NT2/D1 (cell line): Measurements from ENCODE around the gene INSIG2.
A peak's percentile ranks its signal among the peaks of the same experiment; 100 is the strongest.

Experiments
- DNase-seq: peaks from one replicate; pipeline ENCODE4 v3.0.0-alpha.2; 2011; ENCODE audit warnings: low read depth, low spot score
- H3K27me3 ChIP-seq: 2 replicates; pipeline ENCODE4 v1.6.0; 2011; ENCODE audit warnings: mild to moderate bottlenecking; ENCODE audit not compliant: insufficient read length, insufficient read depth
- H3K36me3 ChIP-seq: 2 replicates; pipeline ENCODE4 v1.6.1; 2011; ENCODE audit warnings: mild to moderate bottlenecking, low read length, mixed read lengths; ENCODE audit not compliant: insufficient read depth, insufficient read length
- H3K4me1 ChIP-seq: 2 replicates; pipeline ENCODE4 v1.5.1; 2011; ENCODE audit not compliant: insufficient read depth, insufficient read length
- H3K4me3 ChIP-seq: 2 replicates; pipeline ENCODE4 v1.5.1; 2011; ENCODE audit warnings: low read depth; ENCODE audit not compliant: insufficient read length
- H3K9ac ChIP-seq: 2 replicates; pipeline ENCODE4 v1.6.0; 2011; ENCODE audit warnings: low read depth; ENCODE audit not compliant: insufficient read length
- H3K9me3 ChIP-seq: 2 replicates; pipeline ENCODE4 v1.5.1; 2011; ENCODE audit warnings: mild to moderate bottlenecking, low read length; ENCODE audit not compliant: insufficient read depth
- SUZ12 ChIP-seq: IDR thresholded peaks from 2 replicates; pipeline ENCODE4 v1.6.1; 2011; ENCODE audit not compliant: insufficient read length, insufficient read depth; ENCODE audit errors: extremely low read depth
- YY1 ChIP-seq: IDR thresholded peaks from 2 replicates; pipeline ENCODE4 v1.6.1; 2011; ENCODE audit not compliant: insufficient read length, insufficient read depth
- ZNF274 ChIP-seq: IDR thresholded peaks from 2 replicates; pipeline ENCODE4 v1.6.1; 2011; ENCODE audit warnings: mild to moderate bottlenecking, low read depth, low read length

Gene INSIG2

DNA sequence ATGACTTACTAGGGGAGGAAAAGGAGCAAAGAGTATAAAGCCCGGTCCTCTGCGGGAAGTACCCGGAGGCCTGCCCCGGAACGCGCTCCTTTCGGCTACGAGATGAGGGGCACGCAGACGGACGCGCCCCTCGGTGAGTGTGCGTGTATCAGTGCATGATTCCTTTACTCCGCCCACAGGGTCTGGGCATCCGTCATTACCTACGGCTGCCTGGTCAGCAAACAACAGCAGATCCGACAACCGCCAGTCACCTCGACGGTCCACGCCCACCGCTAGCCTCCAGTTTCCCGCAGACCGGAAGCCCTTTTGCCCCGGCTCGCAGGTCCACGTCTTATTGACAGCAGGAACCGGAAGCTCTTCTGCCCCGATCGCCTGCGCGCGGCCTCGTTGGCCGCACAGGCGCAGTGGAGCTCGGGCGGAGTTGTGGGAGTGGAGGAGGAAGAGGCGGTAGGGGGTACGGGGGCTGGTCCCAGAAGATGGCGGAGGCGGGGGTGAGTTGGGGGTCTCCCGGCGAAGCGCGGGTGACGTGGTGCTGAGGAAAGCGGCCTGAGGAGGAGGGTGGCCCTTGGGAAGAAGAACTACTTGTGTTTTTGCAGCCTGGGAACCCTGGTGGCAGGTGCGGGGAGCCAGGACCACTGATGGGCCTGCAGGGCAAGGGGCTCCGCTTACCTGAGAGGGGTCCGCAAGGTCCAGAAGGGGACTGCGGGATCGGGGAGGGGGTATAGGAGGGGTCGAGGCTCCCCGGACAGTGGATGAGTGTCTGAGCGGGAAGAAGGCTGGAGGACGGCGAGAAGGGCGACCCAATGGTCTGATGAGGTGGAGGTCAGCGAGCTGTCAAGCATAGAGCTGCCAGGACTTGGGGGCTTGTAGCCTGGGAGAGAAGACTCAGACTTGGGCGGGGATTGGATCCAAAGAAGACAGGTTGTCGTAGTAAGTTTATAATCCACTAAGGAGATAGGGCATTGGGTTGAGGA is at the start of gene INSIG2:
Gene INSIG2, plus strand, starts transcription at position 421 of the 974 bp plus-strand sequence. CDS start 8,086 bp downstream, outside the sequence.
- Histone ChIP-seq H3K36me3 (no peaks in the 10 kb centered on the region), H3K4me1 (no peaks in the 10 kb centered on the region), H3K9me3 (no peaks in the 10 kb centered on the region), H3K9ac (peak within 1 kb of the TSS; percentile 86), H3K27me3 (no peaks in the 10 kb centered on the region), H3K4me3 (peak within 1 kb of the TSS; percentile 79)
- peak; percentile 97 for DNase-seq
- TF ChIP-seq ZNF274: no peak
- no peak for TF ChIP-seq SUZ12
- TF ChIP-seq YY1: peak; percentile 11

- no peak overlapping the region for H3K4me3 ChIP-seq
- H3K27me3 ChIP-seq: no peaks in the 10 kb centered on the region
- H3K9me3 ChIP-seq: 0 out of 2 replicates have a peak, but pooled peaks cover 11% of the 10 kb centered on the region
- DNase-seq: no peak
- TF ChIP-seq ZNF274 (no peak), YY1 (no peak), SUZ12 (no peak)
- H3K4me1 ChIP-seq: no peaks in the 10 kb centered on the region
- no peak overlapping the region for H3K9ac ChIP-seq
- H3K36me3 ChIP-seq: no peaks in the 10 kb centered on the region
These were observed 47.4 kb upstream of the INSIG2 start for GRCh38 chr2:118040891-118041290.

DNA sequence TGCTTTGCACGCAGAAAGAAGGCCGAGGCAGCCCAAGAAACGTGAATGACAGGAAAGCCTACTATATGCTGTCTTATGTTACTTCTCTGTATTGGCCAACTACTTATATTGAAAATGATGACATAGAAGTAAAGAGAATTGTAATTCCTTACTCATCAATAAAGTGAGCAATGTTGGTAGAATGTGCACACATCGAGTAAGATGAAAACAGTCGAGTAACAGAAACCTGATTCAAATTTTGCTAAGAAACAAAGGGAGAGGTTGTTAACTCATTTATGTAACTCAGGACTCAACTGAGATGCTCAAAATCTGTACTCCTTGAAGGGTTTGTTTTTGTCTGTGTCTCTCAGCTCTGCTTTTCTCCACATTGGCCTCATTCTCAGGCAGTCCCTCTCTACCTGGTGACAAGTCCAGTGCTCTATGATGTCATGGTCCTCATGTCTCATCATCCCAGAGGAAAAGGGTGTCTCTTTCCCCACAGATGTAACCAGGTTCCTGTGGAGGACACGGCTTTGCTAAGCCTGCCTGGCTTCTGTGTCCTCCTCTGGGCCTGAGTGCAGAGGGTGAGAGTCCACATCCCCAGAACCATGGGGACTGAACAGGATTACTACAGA is 44.1 kb upstream of the INSIG2 start:
- DNase-seq: no peak
- H3K9ac ChIP-seq: no peak overlapping the region
- TF ChIP-seq ZNF274: no peak
- TF ChIP-seq SUZ12: no peak
- TF ChIP-seq YY1: no peak
- no peaks in the 10 kb centered on the region for H3K36me3 ChIP-seq
- H3K27me3 ChIP-seq: no peaks in the 10 kb centered on the region
- H3K4me3 ChIP-seq: no peak overlapping the region
- H3K4me1 ChIP-seq: no peaks in the 10 kb centered on the region
- H3K9me3 ChIP-seq: no peaks in the 10 kb centered on the region

GRCh38 chr2:118044854-118045253 is 43.4 kb upstream of the INSIG2 start:
- Histone ChIP-seq H3K36me3 (no peaks in the 10 kb centered on the region), H3K27me3 (no peaks in the 10 kb centered on the region), H3K4me1 (no peaks in the 10 kb centered on the region), H3K9ac (no peak overlapping the region), H3K4me3 (no peak overlapping the region), H3K9me3 (no peaks in the 10 kb centered on the region)
- TF ChIP-seq YY1: no peak
- no peak for TF ChIP-seq ZNF274
- TF ChIP-seq SUZ12: no peak
- DNase-seq: no peak

- Histone ChIP-seq H3K9me3 (no peaks in the 10 kb centered on the region), H3K4me3 (no peak overlapping the region), H3K4me1 (no peaks in the 10 kb centered on the region), H3K27me3 (no peaks in the 10 kb centered on the region), H3K36me3 (no peaks in the 10 kb centered on the region), H3K9ac (no peak overlapping the region)
- no peak for TF ChIP-seq YY1
- TF ChIP-seq SUZ12: no peak
- TF ChIP-seq ZNF274: no peak
- no peak for DNase-seq
These were observed 43.0 kb upstream of the INSIG2 start for GRCh38 chr2:118045286-118045685.

- TF ChIP-seq SUZ12: no peak
- TF ChIP-seq ZNF274: no peak
- TF ChIP-seq YY1: no peak
- no peaks in the 10 kb centered on the region for H3K9me3 ChIP-seq
- no peaks in the 10 kb centered on the region for H3K4me1 ChIP-seq
- H3K9ac ChIP-seq: no peak overlapping the region
- H3K36me3 ChIP-seq: no peaks in the 10 kb centered on the region
- no peak overlapping the region for H3K4me3 ChIP-seq
- no peaks in the 10 kb centered on the region for H3K27me3 ChIP-seq
- peak; percentile 20 for DNase-seq
These were observed 41.5 kb upstream of the INSIG2 start for GRCh38 chr2:118046634-118047210.

DNA sequence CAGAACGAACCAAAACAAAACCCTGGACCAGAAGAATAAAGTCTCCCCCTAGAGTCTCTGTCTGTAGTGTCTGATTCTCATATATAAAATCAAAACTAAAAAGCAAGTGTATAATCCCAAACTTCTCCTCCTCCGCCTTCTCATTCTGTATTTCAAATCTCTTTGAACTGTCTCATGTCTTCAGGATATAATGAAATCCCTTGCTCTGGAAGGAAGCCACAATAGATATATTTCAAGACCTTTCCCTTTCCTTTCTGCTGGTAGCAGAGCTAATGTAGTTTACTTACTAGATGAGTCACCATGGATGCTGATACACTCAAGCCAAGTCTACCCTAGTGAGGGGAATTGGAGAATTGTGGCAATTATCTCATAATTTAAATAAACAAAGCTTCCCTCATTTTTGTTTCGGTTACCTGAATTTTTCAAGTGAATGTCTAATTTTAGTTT is 40.9 kb upstream of the INSIG2 start:
- no peak overlapping the region for H3K4me3 ChIP-seq
- no peaks in the 10 kb centered on the region for H3K9me3 ChIP-seq
- TF ChIP-seq SUZ12 (no peak), ZNF274 (no peak)
- H3K27me3 ChIP-seq: no peaks in the 10 kb centered on the region
- no peak overlapping the region for H3K9ac ChIP-seq
- DNase-seq: no peak
- H3K36me3 ChIP-seq: no peaks in the 10 kb centered on the region
- no peaks in the 10 kb centered on the region for H3K4me1 ChIP-seq
